GM18505 (cell line): ENCODE measurements around the gene BMP4.

Experiments
- ATAC-seq: cut with Tn5 transposase; IDR thresholded peaks from one replicate; pipeline ENCODE4 v1.9.1; 2021; ENCODE audit not compliant: unreplicated experiment
- POLR2A ChIP-seq: IDR thresholded peaks from 4 replicates; pipeline ENCODE4 v1.6.1; 2011; ENCODE audit warnings: borderline replicate concordance; ENCODE audit not compliant: insufficient read depth, insufficient read length; ENCODE audit errors: extremely low read depth

Gene BMP4

GRCh38 chr14:53947452-53948204 lies 9.0 kb downstream of the BMP4 start:
- no peak for TF ChIP-seq POLR2A

GRCh38 chr14:53947094-53947445 lies 9.6 kb downstream of the BMP4 start:
- no peak for ATAC-seq
- no peak for TF ChIP-seq POLR2A

More at GRCh38 chr14:53947452-53948204, 9.0 kb downstream of the BMP4 start:
- no peak for ATAC-seq

- no peak for ATAC-seq
- TF ChIP-seq POLR2A, result no peak
Measured at GRCh38 chr14:53946404-53947093, 10.1 kb downstream of the BMP4 start.

GRCh38 chr14:53946071-53946403 lies 10.6 kb downstream of the BMP4 start:
- no peak for TF ChIP-seq POLR2A
- no peak for ATAC-seq

- no peak for TF ChIP-seq POLR2A
- no peak for ATAC-seq
Measured at GRCh38 chr14:53943751-53944083, 12.9 kb downstream of the BMP4 start.

GRCh38 chr14:53942970-53943750 lies 13.5 kb downstream of the BMP4 start:
- ATAC-seq, result no peak
- no peak for TF ChIP-seq POLR2A

- ATAC-seq, result no peak
- no peak for TF ChIP-seq POLR2A
Measured at GRCh38 chr14:53938136-53938837, 18.3 kb downstream of the BMP4 start.

- no peak for TF ChIP-seq POLR2A
- no peak for ATAC-seq
Measured at GRCh38 chr14:53934778-53935414, 21.7 kb downstream of the BMP4 start.

- no peak for ATAC-seq
- no peak for TF ChIP-seq POLR2A
Measured at GRCh38 chr14:53932966-53933365, 23.7 kb downstream of the BMP4 start.

- ATAC-seq, result no peak
- TF ChIP-seq POLR2A, result no peak
Measured at GRCh38 chr14:53929871-53930715, 26.5 kb downstream of the BMP4 start.

- no peak for ATAC-seq
- no peak for TF ChIP-seq POLR2A
Measured at GRCh38 chr14:53927171-53927570, 29.5 kb downstream of the BMP4 start.

GRCh38 chr14:53925201-53925766 lies 31.3 kb downstream of the BMP4 start:
- ATAC-seq, result no peak
- no peak for TF ChIP-seq POLR2A
